GM12865 (cell line): ENCODE results near the gene KRT81.
"Not testable (repeated sequence)": the region's sequence is repeated elsewhere in the genome, so short reads cannot be mapped to it uniquely, and the experiment has no call there.

Experiments
- DNase-seq: peaks from one replicate; pipeline ENCODE4 v3.0.0; 2010; ENCODE audit warnings: low read depth
- H3K4me3 ChIP-seq: 2 replicates; pipeline ENCODE4 v1.5.1; 2011; ENCODE audit warnings: mild to moderate bottlenecking, low read depth, low read length, control low read depth
- CTCF ChIP-seq: IDR thresholded peaks from 2 replicates; pipeline ENCODE4 v1.5.1; 2011; ENCODE audit warnings: low read length, control low read depth, low read depth, inconsistent platforms; ENCODE audit not compliant: insufficient read depth; ENCODE audit errors: missing control alignments

Gene KRT81

GRCh38 chr12:52255926-52256583 lies 35.3 kb downstream of the KRT81 start:
- no peak overlapping the region for H3K4me3 ChIP-seq
- TF ChIP-seq CTCF = no peak
- no peak for DNase-seq

DNA sequence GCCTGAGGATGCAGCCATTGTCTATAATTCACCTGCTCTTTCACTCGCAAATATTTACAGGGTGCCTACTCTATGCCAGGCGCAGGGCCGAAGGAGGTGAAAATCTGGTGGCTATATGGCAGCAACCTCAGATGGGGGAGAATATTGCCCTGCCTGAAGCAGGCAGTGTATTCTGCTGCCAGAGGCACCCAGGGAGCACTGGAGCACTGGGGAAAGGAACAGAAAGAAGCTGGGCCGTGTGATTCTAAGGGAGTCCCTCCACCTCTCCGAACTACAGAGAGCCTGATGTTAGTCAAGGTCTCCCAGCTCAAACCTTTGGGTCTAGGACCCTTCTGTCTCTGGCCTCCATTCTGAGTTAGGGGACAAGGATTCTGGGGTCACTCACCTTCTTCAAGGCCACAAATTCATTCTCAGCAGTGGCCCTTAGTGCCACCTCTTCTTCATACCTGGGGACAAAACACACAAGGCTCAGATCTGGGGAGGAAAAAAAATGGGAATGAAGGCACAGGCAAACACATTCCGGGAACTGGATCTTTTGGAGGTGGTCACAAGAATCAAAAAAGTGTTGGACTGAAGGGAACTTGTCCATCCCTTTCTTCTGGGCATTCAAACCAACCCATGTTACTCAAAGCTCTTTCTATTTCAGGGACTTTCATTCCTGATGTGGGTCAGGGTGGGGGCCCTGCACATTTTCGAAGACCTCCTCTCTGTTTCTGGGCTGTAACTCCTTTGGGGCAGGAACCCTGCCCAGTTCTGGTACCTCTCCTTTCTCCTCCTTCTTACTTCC lies 36.2 kb downstream of the KRT81 start:
- TF ChIP-seq CTCF = no peak
- DNase-seq = no peak
- no peak overlapping the region for H3K4me3 ChIP-seq

DNA sequence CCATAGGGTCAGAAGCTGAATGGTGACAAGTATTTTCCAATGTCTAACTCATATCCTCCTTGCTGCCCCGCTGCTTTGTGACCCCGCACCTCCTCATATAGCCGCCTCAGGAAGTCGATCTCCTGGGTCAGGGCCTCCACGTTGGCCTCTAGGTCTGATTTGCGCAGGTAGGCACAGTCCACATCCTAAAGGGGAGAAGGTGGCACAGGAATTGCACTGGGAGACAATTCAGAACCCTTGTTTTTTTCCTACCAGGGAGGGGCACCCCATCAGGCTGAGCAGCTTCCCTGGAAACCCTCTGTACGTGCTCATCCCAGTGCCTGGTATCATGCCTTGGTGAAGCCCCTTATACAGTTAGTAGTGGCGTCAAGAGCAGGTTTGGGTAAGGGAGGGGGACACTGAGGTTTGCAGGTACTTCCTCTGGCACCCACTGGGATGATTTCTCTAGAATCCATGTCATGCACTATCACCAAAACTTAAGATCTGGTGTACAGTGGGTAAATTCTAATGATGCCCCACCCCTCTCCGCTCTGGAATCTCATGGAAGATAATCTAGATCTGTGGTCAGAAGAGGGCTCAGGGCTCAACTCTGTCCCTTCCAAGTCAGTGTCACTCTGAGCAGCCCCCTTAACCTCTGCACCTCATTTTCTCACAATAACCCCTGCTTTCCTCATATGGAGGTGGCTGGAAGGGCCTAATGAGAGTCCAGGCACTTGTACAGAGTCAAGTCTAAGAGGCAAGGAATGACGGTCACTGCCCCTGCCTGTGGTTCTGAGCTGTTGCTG lies 37.0 kb downstream of the KRT81 start:
- no peak overlapping the region for H3K4me3 ChIP-seq
- TF ChIP-seq CTCF = no peak
- no peak for DNase-seq

- no peak for TF ChIP-seq CTCF
- DNase-seq = no peak
- no peak overlapping the region for H3K4me3 ChIP-seq
Measured at GRCh38 chr12:52253391-52254179, 37.7 kb downstream of the KRT81 start.

- no peak overlapping the region for H3K4me3 ChIP-seq
- no peak for DNase-seq
- no peak for TF ChIP-seq CTCF
Measured at GRCh38 chr12:52252728-52253343, 38.5 kb downstream of the KRT81 start.

DNA sequence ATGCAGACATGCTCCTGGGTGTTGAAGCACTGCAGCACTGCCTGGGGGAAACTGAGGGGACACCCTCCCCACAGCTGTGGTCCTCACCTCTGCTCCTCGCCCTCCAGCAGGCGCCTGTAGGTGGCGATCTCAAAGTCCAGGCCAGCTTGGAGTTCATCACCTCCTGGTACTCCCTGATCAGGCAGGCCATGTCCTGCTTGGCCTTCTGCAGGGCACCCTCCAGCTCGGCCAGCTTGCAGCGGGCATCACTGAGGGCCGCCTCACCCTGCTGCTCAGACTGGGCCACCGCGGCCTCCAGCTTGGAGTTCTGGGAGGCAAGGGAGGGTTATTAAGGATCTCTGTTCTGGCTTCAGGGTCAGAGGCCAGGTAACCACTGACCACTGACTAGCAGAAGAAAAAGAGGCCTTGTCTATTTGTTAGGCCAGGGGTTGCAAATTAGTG lies 39.1 kb downstream of the KRT81 start:
- DNase-seq, H3K4me3 ChIP-seq: not testable (repeated sequence)
